Measurements from ENCODE around the gene TLR5.

Gene TLR5

DNA sequence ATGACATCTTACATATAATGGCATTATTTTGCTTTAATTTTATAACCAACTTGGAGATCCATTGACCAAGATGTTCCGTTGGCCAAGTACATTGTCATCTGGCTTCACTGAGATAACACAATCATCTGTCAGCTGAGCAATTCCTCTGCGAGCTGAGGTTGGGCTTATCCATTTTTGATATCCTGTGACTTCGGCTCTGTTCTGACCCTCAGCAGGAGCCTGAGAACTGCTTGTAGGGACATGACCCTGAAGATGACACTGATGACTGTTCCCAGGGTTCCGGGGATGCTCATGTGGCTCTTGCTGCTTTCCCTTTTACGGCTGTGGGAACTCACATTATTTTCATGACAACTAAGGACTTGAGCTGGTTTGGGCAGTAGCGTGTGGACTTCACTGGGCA is 51.2 kb downstream of the TLR5 start:
- H3K4me3 ChIP-seq (ENCODE audit: low read depth, low read length) = no peak overlapping the region
- DNase-seq (ENCODE audit: low read depth) = no peak
- TF ChIP-seq, protein P1, sequence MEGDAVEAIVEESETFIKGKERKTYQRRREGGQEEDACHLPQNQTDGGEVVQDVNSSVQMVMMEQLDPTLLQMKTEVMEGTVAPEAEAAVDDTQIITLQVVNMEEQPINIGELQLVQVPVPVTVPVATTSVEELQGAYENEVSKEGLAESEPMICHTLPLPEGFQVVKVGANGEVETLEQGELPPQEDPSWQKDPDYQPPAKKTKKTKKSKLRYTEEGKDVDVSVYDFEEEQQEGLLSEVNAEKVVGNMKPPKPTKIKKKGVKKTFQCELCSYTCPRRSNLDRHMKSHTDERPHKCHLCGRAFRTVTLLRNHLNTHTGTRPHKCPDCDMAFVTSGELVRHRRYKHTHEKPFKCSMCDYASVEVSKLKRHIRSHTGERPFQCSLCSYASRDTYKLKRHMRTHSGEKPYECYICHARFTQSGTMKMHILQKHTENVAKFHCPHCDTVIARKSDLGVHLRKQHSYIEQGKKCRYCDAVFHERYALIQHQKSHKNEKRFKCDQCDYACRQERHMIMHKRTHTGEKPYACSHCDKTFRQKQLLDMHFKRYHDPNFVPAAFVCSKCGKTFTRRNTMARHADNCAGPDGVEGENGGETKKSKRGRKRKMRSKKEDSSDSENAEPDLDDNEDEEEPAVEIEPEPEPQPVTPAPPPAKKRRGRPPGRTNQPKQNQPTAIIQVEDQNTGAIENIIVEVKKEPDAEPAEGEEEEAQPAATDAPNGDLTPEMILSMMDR (IDR thresholded peaks at IDR 0.05; ENCODE audit: low read depth, low read length, missing control alignments) = no peak

DNA sequence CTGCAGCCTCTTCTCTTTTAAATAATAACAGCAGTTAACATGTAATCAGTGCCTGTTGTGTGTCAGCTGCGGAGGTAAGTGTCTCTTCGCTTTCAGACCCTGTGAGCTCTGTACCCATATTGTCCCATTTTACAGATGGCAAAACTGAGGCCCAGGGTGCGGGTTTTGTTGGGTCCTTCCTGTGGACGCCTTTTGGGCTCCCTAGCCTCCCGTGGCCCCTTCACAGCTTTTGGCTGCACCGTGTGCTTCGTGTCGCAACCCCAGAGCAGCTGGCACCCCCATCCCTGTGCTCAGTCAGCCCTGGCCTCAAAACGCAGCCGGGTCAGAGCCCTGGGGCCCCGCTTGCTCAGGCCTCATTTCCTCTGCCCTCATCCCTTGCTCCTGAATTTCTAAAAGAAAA is 53.8 kb downstream of the TLR5 start:
- TF ChIP-seq, protein P1 (IDR thresholded peaks at IDR 0.05; ENCODE audit: low read depth, low read length, missing control alignments) = no peak

DNA sequence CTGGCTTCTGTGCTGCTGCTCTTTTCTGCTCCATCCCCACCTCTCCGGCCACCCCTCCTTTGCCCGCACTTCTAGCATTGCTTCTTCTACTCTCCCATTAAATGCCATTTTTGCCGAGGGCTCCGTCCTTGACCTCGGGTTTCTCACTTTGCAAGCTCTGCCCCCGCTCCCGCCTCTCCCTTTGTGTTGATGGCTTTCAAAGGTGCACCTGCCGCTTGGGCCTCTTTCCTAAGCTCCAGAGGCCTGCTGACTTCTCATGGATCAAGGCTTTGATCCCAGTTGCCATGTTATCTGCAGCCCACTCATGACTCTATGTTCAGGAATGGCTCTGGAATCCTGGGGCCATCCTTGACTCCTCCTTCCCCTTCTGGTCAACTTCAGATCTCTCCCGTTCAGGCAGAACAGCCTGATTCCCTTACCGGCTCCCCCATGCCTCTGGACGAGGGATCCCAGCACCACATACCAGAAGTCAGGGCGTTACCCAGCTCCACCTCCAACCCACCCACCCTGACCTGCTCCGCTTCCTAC is 54.3 kb downstream of the TLR5 start:
- no peak for DNase-seq (ENCODE audit: low read depth)
- no peak overlapping the region for H3K4me3 ChIP-seq (ENCODE audit: low read depth, low read length)
- TF ChIP-seq, protein P1 (IDR thresholded peaks at IDR 0.05; ENCODE audit: low read depth, low read length, missing control alignments) = no peak

More for the DNA sequence above, 53.8 kb downstream of the TLR5 start:
- H3K4me3 ChIP-seq (ENCODE audit: low read depth, low read length) = no peak overlapping the region
- DNase-seq (ENCODE audit: low read depth) = no peak

DNA sequence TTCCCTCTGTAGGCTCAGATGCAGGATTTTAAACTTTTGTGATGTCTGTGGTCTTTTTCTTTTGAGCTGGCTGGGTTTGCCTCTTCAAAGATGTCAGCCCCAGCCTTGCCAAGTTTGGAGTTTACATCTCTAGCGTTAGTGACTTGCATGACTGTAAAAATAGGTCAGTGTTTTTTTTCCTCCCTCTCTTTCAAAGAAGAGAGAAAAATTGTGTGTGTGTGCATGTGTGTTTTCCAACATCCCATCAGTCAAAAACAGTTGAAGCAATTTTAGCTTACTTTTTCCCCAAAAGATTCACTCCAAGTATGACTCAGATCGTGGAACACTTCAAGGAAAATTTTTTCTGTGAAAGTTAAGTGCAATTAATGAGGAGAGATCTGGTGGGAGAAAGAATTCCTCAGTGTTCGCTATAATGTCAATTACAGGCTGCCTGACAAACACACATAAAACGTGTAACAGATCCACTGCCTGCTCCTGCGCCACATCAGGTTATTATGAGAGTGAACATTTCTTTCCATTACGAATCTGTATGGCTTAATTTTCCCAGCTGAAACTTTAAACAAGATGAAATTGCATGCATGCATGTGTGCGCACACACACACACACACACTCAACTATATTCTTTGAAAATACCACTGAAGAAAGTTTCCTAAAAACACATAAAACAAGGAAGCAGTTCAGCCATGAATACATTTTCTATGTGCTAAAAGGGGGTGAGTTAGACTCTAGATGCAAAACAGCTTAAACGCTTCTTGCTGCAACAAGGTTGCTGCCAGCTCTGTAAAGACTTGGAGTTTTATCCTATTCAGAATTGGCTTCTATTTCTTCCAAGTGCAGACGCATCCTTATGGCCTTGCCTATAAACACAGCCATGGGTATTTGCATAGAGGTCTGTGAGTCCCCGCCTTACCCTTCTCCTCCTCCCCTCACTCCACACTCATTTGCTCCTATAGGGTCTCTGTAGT is 55.5 kb downstream of the TLR5 start:
- no peak for DNase-seq (ENCODE audit: low read depth)
- TF ChIP-seq, protein P1 (IDR thresholded peaks at IDR 0.05; ENCODE audit: low read depth, low read length, missing control alignments) = no peak
- H3K4me3 ChIP-seq (ENCODE audit: low read depth, low read length) = no peak overlapping the region

DNA sequence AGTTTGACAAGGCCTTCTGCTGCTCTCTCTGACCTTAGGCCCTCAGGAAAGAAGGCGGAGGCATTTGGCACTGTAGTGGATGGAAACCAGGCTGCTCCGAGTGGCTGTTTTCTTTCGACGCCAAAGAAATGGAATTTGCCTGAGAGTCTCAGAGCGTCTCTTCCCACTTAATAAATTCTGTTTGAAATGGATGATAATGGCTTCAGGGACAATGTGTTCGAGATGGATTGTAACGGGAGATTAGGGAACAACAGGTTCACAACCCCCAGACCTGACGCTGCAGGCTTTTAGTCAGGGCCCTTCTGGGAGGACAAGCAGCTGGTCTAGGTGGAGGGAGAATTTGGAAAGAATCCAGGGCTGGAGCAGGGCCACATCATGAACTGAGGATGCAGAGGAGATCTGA is 58.6 kb downstream of the TLR5 start:
- no peak for DNase-seq (ENCODE audit: low read depth)
- no peak overlapping the region for H3K4me3 ChIP-seq (ENCODE audit: low read depth, low read length)
- TF ChIP-seq, protein P1 (IDR thresholded peaks at IDR 0.05; ENCODE audit: low read depth, low read length, missing control alignments) = no peak

DNA sequence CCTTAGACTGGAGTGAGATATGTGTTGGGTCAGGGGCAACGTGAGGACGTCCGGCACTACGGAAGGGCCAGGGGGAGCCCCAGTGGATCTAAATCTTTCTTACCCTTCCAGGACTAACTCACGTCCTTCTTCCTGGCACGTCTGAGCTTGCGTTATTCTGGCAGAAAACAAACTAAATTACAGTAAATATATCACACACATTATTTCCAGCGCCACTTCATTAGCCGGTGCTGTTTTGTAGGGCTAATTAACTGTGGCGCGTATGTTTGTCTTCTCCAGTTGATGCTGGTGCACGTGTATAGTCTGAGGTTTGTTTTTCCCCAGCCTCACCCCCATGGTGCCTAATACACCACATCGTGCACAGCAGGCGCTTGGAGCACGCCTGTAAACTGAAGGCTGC is 59.2 kb downstream of the TLR5 start:
- no peak for DNase-seq (ENCODE audit: low read depth)
- H3K4me3 ChIP-seq (ENCODE audit: low read depth, low read length) = no peak overlapping the region
- TF ChIP-seq, protein P1 (IDR thresholded peaks at IDR 0.05; ENCODE audit: low read depth, low read length, missing control alignments) = no peak
